ENCODE measurements around the gene CACNA1B.

DNA sequence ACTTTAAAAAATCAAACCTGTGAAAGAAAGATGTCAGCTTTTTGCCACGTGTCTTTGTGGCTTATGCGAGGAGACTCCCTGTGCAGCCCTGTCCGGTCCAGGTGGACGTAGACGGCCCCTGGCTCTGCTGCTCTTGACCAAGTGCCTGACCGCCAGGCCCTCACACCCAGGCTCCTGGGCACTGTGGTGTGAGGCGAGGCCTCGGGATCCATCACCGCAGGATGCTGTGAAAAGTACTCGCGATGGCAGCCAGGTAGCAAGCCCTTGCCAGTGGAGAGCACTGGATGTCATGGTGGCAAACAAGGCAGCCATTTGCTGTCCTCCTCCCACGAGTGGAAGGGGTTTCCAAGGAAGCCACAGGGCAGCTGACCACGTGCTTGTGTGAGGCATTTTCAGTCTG, 245.1 kb downstream of the CACNA1B start:
- TF ChIP-seq, protein P1, sequence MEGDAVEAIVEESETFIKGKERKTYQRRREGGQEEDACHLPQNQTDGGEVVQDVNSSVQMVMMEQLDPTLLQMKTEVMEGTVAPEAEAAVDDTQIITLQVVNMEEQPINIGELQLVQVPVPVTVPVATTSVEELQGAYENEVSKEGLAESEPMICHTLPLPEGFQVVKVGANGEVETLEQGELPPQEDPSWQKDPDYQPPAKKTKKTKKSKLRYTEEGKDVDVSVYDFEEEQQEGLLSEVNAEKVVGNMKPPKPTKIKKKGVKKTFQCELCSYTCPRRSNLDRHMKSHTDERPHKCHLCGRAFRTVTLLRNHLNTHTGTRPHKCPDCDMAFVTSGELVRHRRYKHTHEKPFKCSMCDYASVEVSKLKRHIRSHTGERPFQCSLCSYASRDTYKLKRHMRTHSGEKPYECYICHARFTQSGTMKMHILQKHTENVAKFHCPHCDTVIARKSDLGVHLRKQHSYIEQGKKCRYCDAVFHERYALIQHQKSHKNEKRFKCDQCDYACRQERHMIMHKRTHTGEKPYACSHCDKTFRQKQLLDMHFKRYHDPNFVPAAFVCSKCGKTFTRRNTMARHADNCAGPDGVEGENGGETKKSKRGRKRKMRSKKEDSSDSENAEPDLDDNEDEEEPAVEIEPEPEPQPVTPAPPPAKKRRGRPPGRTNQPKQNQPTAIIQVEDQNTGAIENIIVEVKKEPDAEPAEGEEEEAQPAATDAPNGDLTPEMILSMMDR (conservative IDR thresholded peaks at IDR 0.05 in 1 of 2, IDR thresholded peaks at IDR 0.05 in 1 of 2; ENCODE audit: low read depth in 1 of 2, low read length in 2 of 2), result no peak
- TF ChIP-seq EZH2 (IDR thresholded peaks at IDR 0.05; ENCODE audit: low read length, missing control alignments), result no peak

Measured in fibroblast of lung (primary cell).